GM23338 (cell line): ENCODE data around the gene MAD1L1.

Source experiments
- CREB1 ChIP-seq: fragments of 250-450 bp; sonication (Bioruptor Pico); IDR thresholded peaks from 2 replicates; pipeline ENCODE4 v1.5.0; 2020; ENCODE audit warnings: low read depth, mild to moderate bottlenecking, moderate library complexity
- EZH2 ChIP-seq: fragments of 200-600 bp; sonication (generic); IDR thresholded peaks from one replicate; pipeline ENCODE4 v1.8.0; 2017; ENCODE audit warnings: antibody characterized with exemption, mild to moderate bottlenecking, low read depth; ENCODE audit not compliant: unreplicated experiment
- EZH2phosphoT487 ChIP-seq: fragments of 200-600 bp; sonication (generic); IDR thresholded peaks from one replicate; pipeline ENCODE4 v1.8.1; 2018; ENCODE audit warnings: antibody characterized with exemption; ENCODE audit not compliant: unreplicated experiment
- JUNB ChIP-seq: IDR thresholded peaks from one replicate; pipeline ENCODE4 v1.6.1; 2016; ENCODE audit warnings: antibody characterized with exemption; ENCODE audit not compliant: unreplicated experiment
- POLR2AphosphoS5 ChIP-seq: IDR thresholded peaks from 2 replicates; pipeline ENCODE4 v1.6.1; 2016; ENCODE audit warnings: antibody characterized with exemption, low read depth
- STAT1 ChIP-seq: IDR thresholded peaks from one replicate; pipeline ENCODE4 v1.6.1; 2016; ENCODE audit warnings: antibody characterized with exemption; ENCODE audit not compliant: unreplicated experiment
- ZNF331 ChIP-seq: fragments of 250-450 bp; sonication (Bioruptor Pico); IDR thresholded peaks from 2 replicates; pipeline ENCODE4 v1.5.0; 2020; ENCODE audit warnings: low read depth, mild to moderate bottlenecking, moderate library complexity
- TF ChIP-seq, protein P1 (sequence below), 2 experiments: fragments of 200-600 bp in 1 of 2; sonication (generic) in 1 of 2; conservative IDR thresholded peaks; 2 replicates each; pipeline versions ENCODE4 v1.5.1 to v1.6.1; 2016 to 2017; ENCODE audit warnings: antibody characterized with exemption in 2 of 2, low read depth in 2 of 2, mild to moderate bottlenecking in 2 of 2, moderate library complexity in 1 of 2
- TF ChIP-seq, protein P2 (sequence below): IDR thresholded peaks from one replicate; pipeline ENCODE4 v1.6.1; 2018; ENCODE audit warnings: antibody characterized with exemption; ENCODE audit not compliant: unreplicated experiment
- TF ChIP-seq, protein P3 (sequence below): IDR thresholded peaks from 2 replicates; pipeline ENCODE4 v1.6.1; 2016; ENCODE audit warnings: antibody characterized with exemption

DNA sequence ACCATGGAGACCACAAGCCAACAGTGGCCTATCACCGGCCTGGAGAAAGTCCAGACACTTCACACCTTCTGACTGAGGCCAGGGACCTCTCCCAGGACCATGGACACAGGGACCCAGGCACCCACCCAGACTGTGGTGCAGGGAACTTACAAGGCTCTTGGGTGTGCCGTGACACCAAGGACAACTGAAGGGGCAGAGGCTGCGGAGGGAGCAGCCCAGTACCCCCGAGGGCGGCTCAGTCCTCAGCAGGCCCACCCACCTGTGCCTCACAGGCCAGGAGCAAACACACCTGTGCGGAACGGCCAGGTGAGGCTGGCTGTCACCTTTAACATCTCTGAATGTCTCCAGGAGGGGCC, 182.3 kb downstream of the MAD1L1 start:
- TF ChIP-seq EZH2 (no peak), POLR2AphosphoS5 (no peak), JUNB (no peak), STAT1 (no peak), EZH2phosphoT487 (no peak), CREB1 (CRISPR knock-in tag) (no peak), ZNF331 (no peak)
- TF ChIP-seq, protein P1, sequence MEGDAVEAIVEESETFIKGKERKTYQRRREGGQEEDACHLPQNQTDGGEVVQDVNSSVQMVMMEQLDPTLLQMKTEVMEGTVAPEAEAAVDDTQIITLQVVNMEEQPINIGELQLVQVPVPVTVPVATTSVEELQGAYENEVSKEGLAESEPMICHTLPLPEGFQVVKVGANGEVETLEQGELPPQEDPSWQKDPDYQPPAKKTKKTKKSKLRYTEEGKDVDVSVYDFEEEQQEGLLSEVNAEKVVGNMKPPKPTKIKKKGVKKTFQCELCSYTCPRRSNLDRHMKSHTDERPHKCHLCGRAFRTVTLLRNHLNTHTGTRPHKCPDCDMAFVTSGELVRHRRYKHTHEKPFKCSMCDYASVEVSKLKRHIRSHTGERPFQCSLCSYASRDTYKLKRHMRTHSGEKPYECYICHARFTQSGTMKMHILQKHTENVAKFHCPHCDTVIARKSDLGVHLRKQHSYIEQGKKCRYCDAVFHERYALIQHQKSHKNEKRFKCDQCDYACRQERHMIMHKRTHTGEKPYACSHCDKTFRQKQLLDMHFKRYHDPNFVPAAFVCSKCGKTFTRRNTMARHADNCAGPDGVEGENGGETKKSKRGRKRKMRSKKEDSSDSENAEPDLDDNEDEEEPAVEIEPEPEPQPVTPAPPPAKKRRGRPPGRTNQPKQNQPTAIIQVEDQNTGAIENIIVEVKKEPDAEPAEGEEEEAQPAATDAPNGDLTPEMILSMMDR (conservative IDR thresholded peaks at IDR 0.05; ENCODE audit: low read depth in 2 of 2) = no peak
- TF ChIP-seq, protein P2, sequence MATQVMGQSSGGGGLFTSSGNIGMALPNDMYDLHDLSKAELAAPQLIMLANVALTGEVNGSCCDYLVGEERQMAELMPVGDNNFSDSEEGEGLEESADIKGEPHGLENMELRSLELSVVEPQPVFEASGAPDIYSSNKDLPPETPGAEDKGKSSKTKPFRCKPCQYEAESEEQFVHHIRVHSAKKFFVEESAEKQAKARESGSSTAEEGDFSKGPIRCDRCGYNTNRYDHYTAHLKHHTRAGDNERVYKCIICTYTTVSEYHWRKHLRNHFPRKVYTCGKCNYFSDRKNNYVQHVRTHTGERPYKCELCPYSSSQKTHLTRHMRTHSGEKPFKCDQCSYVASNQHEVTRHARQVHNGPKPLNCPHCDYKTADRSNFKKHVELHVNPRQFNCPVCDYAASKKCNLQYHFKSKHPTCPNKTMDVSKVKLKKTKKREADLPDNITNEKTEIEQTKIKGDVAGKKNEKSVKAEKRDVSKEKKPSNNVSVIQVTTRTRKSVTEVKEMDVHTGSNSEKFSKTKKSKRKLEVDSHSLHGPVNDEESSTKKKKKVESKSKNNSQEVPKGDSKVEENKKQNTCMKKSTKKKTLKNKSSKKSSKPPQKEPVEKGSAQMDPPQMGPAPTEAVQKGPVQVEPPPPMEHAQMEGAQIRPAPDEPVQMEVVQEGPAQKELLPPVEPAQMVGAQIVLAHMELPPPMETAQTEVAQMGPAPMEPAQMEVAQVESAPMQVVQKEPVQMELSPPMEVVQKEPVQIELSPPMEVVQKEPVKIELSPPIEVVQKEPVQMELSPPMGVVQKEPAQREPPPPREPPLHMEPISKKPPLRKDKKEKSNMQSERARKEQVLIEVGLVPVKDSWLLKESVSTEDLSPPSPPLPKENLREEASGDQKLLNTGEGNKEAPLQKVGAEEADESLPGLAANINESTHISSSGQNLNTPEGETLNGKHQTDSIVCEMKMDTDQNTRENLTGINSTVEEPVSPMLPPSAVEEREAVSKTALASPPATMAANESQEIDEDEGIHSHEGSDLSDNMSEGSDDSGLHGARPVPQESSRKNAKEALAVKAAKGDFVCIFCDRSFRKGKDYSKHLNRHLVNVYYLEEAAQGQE = no peak
- TF ChIP-seq, protein P3, sequence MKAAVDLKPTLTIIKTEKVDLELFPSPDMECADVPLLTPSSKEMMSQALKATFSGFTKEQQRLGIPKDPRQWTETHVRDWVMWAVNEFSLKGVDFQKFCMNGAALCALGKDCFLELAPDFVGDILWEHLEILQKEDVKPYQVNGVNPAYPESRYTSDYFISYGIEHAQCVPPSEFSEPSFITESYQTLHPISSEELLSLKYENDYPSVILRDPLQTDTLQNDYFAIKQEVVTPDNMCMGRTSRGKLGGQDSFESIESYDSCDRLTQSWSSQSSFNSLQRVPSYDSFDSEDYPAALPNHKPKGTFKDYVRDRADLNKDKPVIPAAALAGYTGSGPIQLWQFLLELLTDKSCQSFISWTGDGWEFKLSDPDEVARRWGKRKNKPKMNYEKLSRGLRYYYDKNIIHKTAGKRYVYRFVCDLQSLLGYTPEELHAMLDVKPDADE = no peak
